Measurements from ENCODE around the gene AKR7A3.
"Not testable (repeated sequence)": the region's sequence is repeated elsewhere in the genome, so short reads cannot be mapped to it uniquely, and the experiment has no call there.

Gene AKR7A3

DNA sequence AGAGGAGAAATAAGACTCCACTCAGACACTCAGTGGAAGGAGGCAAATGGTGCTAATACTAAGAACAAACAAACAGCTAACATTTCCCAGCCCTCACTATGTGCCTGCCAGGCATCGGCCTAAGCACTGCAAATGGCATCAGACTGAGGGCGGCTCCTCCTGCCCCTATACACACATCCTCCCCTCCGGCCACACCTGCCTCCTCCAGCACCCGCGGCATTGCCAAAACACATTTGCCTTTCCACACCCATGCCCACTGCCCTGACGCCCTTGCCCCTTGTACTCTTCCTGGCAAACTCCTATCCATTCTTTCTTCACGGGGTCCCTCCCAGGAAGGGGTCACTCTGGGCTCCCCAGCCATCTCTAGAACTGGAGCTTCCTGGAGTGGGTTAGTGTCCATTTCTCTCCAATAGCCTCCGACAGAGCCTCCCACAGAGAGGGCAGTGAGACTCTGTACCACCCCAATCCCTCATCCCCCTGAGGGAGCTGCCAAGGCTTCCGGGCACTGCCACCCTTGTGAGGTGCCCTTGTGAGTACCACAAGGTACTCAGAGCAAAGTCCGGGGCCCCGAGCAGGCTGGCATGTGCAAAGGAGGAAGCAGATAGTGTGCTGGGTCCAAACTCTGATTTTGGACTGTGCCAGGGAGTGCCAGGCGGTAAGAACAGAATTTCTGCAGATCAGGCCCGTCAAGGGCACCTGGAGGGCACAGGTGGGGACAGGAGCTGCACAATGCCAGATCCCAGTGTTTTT, 959 bp downstream of the AKR7A3 start:
- DNase-seq = no peak

DNA sequence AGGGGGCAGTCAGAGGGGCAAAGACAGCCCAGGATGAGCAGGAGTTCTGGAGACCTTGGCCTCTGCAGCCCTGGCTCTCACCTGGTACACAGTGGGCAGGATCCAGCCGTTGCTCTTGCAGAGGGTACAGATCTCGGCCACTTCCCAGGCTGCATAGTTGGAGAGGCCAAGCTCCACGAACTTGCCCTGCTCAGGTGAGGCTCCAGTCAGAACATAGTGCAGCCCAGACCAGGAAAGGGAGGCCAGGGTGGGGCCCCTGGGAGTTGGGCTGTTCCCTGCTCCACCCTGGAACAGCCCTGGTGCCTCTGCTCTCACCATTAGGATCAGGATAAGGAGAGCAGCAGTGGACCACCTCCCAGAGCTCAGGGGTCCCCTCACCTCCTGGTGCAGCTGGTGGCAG, 2.8 kb downstream of the AKR7A3 start:
- DNase-seq = not testable (repeated sequence)

GRCh38 chr1:19285366-19285765, 3.2 kb downstream of the AKR7A3 start:
- not testable (repeated sequence) for DNase-seq

GRCh38 chr1:19284881-19285280, 3.7 kb downstream of the AKR7A3 start:
- no peak for DNase-seq

DNA sequence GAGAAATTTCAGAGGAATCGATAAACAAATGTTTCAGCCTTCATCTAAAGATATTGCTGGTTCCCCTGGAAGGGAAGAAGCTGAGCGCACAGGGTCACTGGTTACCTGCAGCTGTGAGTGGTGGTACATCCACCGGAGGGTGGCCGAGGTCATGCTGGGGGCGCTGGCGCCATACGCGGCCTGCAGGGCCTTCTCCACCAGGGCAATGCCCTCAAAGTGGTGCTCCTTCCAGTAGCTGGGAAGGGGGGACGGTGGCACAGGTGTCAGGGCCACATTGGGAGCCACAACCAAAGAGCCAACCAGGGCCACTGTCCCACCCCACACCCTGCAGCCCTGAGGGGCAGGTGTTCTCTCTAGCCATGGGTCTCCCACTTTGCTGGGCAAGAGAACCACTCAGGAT, 4.7 kb downstream of the AKR7A3 start:
- DNase-seq = no peak

- DNase-seq = no peak
Measured at GRCh38 chr1:19274636-19275035, 13.9 kb downstream of the AKR7A3 start.

GRCh38 chr1:19273844-19274531, 14.6 kb downstream of the AKR7A3 start:
- not testable (repeated sequence) for DNase-seq

DNA sequence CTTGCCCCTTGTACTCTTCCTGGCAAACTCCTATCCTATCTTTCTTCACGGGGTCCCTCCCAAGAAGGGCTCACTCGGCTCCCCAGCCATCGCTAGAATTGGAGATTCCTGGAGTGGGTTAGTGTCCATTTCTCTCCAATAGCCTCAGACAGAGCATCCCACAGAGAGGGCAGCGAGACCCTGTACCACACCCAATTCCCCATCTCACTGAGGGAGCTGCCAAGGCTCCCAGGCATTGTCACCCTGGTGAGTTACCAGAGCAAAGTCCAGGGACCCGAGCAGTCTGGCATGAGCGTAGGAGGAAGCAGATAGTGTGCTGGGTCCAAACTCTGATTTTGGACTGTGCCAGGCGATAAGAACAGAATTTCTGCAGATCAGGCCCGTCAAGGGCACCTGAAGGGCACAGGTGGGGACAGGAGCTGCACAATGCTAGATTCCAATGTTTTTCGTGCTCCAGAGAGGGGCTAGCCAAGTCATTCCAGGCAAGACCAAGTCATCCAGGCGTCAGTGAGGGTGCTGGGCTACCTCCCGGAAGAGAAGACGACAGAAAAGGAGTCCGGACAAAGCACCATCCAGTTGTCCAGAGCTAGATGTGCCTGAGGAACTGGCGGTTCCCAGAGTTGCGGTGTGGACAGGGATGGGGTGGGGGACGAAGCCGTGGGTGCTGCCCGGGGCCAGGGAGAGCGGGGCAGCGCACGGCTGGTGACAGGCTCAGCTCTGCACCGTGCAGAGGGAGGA, 15.3 kb downstream of the AKR7A3 start:
- no peak for DNase-seq

DNA sequence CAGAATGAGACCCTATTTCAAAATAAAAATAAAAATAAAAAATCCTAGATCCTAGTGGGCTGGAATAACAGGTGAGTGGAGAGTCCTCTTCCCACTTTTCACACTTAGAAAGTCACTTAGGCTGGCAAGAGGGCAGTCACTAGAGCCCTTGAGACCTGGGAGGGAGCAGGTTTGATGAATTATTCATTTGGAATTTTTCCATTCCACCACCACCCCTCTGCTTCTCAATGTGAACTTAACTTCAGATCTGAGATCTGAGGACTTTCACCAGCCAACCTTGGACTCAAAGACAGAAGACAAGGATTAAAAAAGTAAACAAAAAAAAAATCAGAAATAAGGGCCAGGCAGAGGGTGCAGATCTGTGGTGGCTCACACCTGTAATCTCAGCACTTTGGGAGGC, 16.5 kb downstream of the AKR7A3 start:
- DNase-seq = no peak

DNA sequence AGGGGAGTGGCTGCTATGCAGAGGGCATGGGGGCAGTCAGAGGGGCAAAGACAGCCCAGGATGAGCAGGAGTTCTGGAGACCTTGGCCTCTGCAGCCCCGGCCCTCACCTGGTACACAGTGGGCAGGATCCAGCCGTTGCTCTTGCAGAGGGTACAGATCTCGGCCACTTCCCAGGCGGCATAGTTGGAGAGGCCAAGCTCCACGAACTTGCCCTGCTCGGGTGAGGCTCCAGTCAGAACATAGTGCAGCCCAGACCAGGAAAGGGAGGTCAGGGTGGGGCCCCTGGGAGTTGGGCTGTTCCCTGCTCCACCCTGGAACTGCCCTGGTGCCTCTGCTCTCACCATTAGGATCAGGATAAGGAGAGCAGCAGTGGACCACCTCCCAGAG, 18.2 kb downstream of the AKR7A3 start:
- not testable (repeated sequence) for DNase-seq

DNA sequence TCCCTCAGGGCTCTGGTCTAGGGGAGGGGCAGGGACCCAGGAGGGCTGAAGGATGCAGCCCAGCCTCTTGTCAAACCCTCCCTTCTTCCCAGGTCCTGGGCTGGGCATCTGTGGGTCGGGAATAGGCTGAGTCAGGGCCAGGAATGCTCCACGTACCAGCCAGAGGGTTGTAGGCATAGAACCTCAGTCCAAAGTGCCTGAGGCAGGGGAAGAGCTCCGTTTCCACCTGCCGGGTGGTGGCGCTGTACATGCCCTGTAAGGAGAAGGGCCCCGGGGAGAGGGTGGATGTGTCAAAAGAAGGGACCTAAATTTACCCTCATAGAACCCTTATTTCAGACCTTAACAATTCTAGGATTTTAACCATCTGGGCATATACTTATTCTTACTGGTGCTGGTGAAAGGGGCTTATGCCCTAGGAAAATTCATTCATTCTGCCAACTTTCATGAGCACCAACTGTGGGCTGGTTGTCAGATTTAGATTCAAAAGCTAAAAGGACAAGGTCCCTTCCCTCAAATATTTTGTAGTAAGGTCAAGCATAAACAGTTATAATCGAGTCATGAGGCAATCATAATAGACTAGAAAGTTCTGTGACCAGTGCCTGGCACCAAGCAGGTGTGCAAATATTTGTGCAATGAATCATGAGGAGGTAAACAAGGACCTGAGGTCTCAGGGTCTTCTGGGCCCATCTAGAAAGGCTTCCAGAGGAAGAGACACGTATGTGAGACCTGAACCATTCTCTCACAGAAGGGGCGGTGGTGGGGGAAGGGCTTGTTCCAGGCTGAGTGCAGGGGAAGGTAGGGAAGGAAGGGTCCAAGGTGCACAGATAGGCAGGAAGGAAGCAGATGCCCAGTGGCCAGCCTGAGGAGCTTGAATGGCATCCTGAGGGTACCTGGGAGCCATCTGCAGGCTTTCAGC, 18.9 kb downstream of the AKR7A3 start:
- DNase-seq = not testable (repeated sequence)

DNA sequence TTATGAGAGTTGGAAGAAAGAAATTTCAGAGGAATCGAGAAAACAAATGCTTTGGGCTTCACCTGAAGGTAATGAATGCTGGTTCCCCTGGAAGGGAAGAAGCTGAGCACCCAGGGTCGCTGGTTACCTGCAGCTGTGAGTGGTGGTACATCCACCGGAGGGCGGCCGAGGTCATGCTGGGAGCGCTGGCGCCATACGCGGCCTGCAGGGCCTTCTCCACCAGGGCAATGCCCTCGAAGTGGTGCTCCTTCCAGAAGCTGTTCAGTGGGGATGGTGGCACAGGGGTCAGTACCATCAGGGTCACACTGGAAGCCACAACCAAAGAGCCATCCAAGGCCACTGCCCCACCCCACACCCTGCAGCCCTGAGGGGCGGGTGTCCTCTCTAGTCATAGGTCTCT, 20.1 kb downstream of the AKR7A3 start:
- no peak for DNase-seq

DNA sequence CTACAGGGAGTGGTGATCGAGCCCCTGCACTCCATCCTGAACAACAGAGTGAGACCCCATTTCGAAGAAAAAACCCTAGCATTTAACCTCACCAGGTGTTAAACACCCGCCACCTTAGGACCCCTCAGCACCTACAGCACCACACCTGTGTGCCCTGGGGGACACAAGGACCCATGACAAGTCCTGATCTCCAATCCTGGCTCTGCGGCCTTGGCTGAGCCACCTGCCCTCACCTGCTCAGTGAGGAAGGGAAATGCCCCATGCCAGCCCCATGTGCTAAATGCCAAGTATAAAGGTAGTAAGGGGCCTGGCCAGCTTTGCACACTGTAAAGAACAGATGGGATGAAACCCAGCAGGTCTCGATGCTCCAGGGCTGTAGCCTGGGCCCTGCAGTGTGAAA, 25.8 kb downstream of the AKR7A3 start:
- DNase-seq = no peak

- DNase-seq = no peak
Measured at GRCh38 chr1:19262047-19262446, 26.5 kb downstream of the AKR7A3 start.

DNA sequence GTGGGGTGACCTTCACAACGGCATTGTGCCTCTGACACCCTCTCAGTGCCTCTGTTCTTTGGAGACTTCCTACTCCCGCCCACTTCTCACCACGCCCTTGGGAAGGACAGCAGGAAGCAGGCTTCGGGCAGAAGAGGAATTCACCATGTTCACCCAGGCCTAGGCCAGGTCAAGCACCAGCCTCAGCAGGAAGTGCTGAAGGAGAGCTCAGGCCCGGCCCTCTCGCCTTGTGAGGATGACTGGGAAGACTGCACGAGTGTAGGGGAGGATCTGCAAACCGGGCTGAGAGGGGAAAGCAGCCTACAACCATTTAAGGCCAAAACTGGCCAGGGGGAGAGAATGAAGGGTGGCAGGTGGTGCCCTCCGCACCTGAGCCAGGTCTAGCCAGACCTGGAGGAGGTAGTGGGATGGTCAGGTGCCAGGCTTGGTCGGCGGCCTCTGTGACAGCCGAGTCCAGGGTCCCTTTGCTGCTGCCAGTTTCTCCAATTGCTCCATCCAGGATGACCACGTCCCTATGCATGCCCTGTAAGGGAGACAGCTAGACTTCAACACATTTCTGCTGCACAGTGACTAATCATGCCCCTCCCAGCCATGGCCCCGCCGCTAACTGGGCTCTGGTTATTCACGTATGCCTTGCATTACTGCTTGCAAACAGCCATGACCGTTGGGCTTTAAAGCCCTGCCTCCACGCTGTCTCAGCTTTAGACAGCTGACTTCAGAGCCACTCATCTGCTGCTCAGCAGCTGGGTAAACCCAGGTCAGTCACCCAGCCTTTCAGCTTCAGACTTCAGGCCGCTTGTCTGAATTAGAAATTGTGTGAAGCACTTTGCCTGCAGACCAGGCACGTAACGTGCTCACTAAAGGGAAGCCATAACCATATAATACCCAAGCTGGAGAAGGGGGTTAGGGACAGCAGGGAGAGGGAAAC, 28.1 kb downstream of the AKR7A3 start:
- no peak for DNase-seq

- DNase-seq = no peak
Measured at GRCh38 chr1:19258353-19258752, 30.2 kb downstream of the AKR7A3 start.

DNA sequence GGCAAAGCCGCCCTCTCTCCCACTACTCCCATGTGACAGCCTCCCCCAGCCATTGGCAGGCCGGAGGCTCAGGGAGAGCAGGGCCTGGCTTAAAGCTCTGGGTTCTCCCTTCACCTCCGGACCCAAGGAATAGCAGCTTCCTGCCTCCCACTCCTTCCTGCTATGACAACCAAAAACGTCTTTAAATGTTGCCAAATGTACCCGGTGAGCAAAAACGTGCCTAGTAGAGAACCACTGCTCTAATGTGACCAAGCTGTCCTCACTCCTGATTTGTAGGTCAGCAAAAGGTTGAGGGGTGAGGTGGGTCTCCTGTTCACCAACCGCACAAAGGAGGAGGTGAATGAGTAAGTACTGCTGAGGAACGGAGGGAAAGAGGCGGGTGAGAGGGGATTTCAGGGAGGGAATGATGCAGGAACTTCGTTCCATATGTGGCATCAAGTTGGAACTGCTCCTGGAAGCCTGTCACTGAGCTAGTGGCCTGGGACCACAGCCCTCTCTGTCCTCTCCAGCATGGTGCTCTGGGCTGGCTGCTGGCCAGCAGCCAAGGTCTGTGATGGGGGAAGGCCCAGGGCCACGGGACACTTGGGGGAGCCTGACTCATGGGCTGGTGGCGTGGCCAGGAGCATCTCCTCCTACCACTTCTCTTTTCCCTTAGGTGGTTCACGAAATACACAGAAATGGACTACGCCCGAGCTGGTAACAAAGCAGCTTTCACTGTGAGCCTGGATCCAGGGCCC, 31.2 kb downstream of the AKR7A3 start:
- no peak for DNase-seq

DNA sequence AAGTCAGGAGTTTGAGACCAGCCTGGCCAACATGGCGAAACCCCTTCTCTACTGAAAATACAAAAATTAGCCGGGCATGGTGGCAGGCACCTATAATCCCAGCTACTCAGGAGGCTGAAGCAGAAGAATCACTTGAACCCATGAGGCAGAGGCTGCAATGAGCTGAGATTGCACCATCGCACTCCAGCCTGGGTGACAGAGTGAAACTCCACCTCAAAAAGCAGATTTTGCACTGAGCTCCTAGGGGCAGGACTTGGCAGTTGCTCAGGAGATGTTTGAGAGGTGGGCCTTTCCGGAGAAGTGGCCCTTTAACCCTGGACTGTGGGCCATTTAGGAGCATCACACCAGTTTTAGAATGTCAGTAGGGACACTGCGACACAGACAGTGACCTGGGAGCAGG, 32.3 kb downstream of the AKR7A3 start:
- DNase-seq = not testable (repeated sequence)

GRCh38 chr1:19255288-19255687, 33.3 kb downstream of the AKR7A3 start:
- DNase-seq = no peak

DNA sequence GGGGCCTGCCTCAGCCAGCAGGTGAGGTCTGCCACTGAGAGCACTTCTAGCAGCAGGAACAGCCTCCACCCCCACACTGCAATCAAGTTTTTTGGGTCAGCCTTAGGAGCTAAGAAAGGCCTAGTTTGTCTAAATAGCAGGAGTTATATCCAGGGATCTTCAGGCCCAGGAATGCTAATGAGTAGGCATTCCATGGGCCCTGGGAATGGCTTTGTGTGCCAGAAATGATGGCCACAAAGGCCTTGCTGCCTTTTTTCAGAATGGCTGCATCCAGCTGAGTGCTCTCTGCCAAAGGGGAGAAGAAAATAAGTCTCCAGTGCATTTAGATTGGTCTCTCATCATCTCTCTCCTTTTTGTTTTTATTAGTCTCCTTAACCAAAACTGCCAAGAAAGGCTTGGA, 34.2 kb downstream of the AKR7A3 start:
- DNase-seq = no peak
